ENCODE results near the gene WNT7A.

DNA sequence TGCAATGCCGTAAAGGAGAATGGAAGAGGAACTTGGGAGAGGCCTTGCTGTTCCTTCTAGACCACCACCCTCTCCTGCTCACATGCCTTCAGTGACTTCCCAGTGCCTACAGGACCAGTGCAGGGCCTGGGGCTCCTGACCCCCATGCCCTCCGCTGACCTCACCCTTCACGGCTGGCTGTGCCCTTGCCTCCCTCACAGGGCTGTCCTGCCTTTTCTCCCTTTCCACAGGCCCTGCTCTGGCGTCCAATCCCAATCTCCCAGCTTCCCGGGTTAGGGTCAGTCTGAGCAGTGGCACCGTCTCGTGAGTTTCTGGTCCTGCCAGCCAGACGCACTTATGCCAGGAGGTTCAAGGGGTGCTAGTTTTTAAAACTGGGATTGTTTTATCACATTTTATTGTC is 110.4 kb downstream of the WNT7A start:
- TF ChIP-seq CTCF (IDR thresholded peaks at IDR 0.05) (no peak), POLR2A (IDR thresholded peaks at IDR 0.05) (no peak)
